DMS 273 (cell line): ENCODE data around the gene RPUSD1.
A peak's percentile ranks its signal among the peaks of the same experiment; 100 is the strongest.

ENCODE experiments used
- DNase-seq: peaks from one replicate; lab custom pipeline; 2025; ENCODE audit not compliant: unreplicated experiment; lab: John Stamatoyannopoulos, UW

The RPUSD1 gene

GRCh38 chr16:819336-820043, 31.3 kb upstream of the RPUSD1 start:
- DNase-seq: no peak

DNA sequence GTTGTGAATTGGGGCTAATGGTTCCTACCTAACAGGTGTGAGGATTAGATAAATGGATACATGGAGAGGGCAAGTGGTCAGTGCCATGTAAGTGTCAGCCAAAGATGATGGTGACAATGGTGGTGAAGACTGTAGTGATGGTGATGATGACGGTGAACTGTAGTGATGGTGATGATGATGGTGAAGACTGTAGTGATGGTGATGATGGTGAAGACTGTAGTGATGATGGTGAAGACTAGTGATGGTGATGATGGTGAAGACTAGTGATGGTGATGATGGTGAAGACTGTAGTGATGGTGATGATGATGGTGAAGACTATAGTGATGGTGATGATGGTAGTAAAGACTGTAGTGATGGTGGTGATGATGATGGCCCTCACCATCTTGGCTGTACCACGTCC, 30.4 kb upstream of the RPUSD1 start:
- DNase-seq: no peak

- no peak for DNase-seq
Measured at GRCh38 chr16:818132-818531, 30.0 kb upstream of the RPUSD1 start.

- DNase-seq: peak; percentile 49
Measured at GRCh38 chr16:817001-817906, 29.1 kb upstream of the RPUSD1 start.

DNA sequence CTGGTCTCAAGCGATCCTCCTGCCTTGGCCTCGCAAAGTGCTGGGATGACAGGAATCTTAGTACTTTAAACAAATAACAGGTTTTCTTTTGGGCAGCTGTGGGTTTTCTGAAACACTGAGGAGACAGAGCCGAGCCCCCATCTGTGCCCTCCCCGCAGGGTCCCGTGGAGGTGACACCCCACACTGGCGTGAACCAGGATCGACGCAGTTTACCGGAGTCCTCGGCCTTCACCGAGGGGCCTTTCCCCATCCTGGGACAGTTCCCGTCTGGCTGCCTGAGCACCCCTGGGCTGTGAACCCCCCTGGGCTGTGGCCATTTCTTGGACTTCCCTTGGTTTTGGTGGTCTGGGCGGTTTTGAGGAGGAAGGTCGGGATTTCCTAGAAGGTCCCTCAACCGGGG, 27.7 kb upstream of the RPUSD1 start:
- no peak for DNase-seq

- DNase-seq: no peak
Measured at GRCh38 chr16:814974-815373, 26.8 kb upstream of the RPUSD1 start.

DNA sequence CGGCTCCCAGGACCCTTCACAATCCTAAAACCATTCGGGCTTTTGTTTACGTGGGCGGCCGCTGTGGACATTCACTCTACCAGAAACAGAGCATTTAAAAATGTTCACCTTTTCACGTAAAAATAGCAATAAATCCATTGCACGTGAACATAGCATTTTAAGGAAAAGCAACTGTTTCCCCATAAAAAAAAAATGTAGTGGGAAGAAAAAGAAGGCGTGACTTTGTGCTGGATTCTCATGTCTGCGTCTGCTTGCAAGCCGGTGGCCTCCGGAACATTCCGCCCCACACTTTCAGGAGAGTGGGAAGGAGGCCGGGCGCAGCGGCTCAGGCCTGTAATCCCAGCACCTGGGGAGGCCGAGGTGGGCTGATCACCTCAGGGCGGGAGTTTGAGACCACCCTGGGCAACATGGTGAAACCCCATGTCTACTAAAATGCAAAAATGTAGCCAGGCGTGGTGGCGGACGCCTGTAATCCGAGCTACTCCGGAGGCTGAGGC, 25.8 kb upstream of the RPUSD1 start:
- DNase-seq: no peak

- DNase-seq: peak; percentile 82
Measured at GRCh38 chr16:813204-813915, 25.2 kb upstream of the RPUSD1 start.

GRCh38 chr16:808085-808386, 19.9 kb upstream of the RPUSD1 start:
- no peak for DNase-seq

GRCh38 chr16:807347-808084, 19.3 kb upstream of the RPUSD1 start:
- peak; percentile 95 for DNase-seq

GRCh38 chr16:805474-805873, 17.3 kb upstream of the RPUSD1 start:
- no peak for DNase-seq

- peak; percentile 49 for DNase-seq
Measured at GRCh38 chr16:804193-805048, 16.2 kb upstream of the RPUSD1 start.

- DNase-seq: no peak
Measured at GRCh38 chr16:803754-804080, 15.5 kb upstream of the RPUSD1 start.

- no peak for DNase-seq
Measured at GRCh38 chr16:802914-803753, 15.0 kb upstream of the RPUSD1 start.

GRCh38 chr16:802461-802860, 14.3 kb upstream of the RPUSD1 start:
- DNase-seq: no peak

GRCh38 chr16:801584-802363, 13.6 kb upstream of the RPUSD1 start:
- no peak for DNase-seq

DNA sequence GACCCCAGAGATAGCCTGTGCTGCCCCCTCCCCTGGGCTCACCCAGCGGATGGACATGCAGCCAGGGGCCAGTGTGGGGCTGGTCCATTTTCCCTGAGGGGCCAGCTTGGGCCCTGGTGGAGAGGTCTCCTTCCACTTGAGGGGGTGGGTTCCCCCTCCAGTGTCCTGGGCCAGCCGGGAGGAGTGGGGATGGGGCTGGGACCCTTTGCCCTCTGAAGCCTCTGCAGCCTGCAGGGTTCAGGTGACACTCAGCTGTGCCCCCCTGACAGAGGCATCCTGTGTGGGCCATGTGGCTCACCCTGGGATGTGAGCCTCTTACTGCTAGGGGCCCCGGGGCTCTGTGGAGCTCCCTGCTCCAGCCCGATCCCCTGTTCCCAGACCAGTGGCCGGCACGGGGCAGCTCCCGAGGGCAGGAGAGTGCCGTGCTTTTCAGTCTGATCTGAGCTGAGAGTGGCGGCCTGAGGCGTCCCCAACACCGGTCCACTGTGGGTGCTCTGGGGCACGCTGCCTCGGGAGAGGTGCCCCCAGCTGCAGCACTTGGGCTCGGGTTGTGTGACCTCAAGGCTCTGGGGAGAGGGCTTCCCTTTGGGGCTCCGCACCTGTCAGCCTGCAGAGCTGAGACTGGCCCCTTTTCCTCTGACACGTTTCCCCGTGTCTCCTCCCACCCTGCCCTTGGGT, 12.8 kb upstream of the RPUSD1 start:
- DNase-seq: no peak
